Fibroblast of the conjunctiva (primary cell): Measurements from ENCODE around the gene FANK1.
"Not testable (repeated sequence)": the region's sequence is repeated elsewhere in the genome, so short reads cannot be mapped to it uniquely, and the experiment has no call there.

Experiments
- DNase-seq: peaks from one replicate; pipeline ENCODE4 v3.0.0-alpha.2; 2010; ENCODE audit warnings: low read depth

Gene FANK1

DNA sequence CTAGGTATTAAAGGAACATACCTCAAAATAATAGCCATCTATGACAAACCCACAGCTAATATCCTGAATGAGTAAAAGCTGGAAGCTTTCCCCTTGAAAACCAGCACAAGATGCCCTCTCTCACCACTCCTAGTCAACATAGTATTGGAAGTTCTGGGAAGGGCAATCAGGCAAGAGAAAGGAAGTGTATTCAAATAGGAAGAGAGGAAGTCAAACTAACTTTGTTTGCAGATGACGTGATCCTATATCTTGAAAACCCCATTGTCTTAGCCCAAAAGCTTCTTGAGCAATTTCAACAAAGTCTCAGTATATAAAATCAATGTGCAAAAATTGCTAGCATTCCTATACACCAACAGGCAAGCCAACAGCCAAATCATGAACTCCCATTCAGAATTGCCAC, 131.3 kb downstream of the FANK1 start:
- no peak for DNase-seq

DNA sequence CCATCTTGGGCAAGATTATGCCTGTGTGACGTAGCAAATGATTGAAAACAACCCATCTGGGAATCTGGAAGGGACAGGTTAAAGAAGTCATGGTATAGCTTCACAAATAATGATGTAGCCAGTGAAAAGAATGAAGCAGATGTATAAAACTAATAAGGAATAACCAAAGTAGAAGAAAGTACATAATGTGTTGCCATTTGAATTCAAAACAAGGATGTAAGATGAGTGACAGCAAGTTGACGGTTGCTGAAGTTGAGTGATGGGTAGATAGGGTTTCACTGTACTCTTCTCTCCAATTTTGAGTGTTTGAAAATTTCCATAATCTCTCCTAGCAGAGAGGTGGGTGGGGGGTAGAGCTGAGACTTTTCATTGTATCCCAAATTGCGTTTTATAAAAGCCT, 133.6 kb downstream of the FANK1 start:
- DNase-seq: no peak

DNA sequence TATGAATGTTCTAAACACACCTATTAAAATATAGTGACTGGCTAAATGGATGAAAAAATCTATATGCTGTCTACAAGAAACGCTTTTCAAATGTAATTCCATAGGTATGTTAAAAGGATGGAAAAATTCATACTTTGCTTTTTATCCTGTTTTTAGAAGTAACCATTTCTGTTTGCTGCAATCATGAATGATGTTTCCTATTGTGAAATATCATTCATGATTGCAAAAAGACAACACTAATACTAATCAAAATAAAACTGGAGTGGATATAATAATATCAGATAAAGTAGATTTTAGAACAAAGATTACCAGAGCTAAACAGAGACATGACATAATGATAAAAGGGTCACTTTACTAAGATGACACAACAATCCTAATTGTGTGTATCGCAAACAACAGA, 138.2 kb downstream of the FANK1 start:
- DNase-seq: no peak

DNA sequence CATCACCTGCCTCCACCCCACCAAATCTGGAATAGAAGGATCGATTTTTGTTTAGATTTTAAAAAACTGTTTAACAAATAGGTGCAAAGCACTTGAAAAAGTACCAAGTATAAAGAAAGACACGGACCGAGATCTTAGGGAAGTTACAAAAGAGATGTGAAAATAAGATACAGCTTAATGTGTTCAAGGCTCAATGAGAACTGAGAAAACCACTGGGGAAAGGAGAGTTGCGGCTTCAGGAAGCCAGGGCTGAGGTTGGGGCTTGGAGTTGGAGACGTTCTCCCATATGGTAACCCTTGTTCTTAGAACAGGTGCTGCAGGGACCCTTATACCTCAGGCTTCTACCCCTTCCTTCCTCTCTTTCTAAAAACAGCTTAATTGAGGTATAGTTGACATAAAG, 140.2 kb downstream of the FANK1 start:
- DNase-seq: no peak

DNA sequence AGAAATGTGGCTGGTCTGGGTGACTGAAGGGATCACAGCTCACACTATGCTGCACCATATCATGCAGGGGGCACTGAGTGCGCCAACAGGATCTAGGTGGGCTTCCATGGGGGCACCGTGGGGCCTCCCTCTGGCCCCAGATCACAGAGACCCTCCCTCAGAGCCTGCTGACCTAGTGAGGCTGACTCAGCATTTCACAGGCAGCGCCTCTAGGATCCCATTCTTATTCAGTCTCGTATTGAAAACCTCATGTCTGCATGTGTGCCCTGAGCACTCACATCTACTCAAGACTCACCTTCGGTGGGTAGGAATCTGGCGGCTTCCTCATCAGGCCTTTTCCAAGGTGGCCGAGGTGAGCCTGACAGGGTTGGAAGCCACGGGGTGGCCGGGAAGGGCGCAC, 141.6 kb downstream of the FANK1 start:
- no peak for DNase-seq

DNA sequence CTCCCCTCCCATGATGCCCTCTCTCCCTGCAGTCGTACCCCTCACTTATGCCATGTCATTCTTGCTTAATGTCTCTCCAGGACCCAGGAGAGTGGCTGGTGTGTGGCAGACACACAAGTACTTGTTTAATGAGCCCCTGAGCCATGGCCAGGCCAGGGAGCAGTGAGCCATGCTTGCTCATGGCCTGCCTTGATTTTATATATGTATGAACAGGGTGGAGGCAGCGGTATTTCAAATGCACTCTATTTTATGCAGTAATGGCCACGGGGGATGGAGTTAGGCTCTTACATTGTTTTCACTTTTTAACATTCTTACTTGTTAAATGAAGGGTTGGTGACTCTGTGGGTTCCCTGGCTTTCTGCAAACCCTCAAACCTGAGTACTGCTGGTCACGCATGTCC, 144.8 kb downstream of the FANK1 start:
- no peak for DNase-seq

DNA sequence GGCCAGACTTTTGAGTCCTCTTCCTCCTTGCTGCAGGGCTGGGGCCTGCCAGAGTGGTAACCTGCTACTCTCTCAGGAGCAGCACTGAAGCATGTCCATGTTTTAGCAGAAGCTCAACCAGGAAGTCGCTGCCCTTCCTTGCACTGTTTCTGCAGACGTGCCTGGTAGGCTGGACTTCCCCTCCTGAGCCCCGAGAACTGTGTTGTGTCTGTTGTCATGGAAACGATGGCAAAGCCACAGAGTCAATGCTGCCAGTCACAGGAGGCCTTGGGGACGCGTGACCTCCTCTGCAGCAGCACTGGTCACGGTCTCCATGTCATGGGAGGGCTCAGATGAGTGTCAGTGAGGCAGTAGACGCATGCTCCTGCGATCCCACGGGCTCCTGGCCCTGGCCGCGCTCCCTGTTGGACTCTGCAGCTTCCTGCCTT, 145.5 kb downstream of the FANK1 start:
- DNase-seq: no peak

DNA sequence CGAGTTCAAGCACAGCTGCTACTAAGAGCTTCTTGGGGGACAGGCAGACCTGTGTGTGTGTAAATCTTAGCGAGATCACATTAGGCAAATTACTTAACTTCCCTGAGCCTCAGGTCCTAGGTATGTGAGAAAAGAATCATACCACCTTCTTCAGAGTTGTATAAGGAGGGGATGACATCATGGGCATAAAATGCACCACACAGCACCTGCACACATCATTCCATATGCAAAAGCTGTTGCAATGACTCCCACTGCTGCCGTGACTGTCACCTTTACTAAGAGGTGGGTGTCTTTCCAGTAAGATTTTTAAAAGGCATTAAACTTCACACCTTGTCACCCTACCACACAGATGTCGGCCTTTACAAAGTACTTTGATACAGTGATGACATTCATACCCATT, 146.0 kb downstream of the FANK1 start:
- DNase-seq: no peak

DNA sequence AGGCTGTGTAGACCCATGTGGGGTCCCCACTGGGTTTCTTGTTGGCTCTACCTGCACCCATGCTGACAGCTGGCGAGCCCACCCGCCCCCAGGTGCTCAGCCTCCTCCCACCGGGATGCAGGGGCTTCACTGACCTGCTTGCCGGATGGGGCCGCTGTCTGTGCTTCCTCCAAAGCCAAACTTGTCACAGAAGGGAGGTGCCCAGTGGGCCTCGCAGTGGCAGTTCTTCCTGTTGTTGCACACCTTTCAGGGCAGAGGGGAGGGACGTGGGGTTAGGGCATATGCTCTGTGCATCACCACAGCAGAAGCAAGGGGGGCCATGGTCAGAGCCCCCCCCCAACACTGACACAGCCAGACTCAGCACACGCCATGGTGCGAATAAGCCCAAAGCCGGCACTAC, 146.5 kb downstream of the FANK1 start:
- no peak for DNase-seq

DNA sequence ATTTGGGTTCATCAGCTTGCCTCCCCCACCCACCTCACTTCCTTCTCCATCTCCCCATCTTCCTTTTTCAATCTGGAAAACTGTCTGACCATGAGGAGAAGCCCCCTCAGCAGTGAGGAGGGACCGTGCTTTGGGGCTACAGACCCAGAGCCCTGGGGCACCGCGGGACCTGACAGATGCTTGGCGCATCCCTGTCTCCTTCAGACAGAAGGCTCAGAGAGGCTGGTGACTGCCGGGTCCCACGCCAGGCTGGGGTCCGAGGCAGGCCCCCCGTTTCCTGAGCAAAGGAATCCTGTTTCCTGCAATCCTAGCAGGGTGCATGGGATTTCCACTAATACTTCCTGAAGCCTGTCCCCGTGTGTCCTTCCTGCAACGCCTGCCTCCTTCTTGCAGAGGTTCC, 147.0 kb downstream of the FANK1 start:
- DNase-seq: no peak

DNA sequence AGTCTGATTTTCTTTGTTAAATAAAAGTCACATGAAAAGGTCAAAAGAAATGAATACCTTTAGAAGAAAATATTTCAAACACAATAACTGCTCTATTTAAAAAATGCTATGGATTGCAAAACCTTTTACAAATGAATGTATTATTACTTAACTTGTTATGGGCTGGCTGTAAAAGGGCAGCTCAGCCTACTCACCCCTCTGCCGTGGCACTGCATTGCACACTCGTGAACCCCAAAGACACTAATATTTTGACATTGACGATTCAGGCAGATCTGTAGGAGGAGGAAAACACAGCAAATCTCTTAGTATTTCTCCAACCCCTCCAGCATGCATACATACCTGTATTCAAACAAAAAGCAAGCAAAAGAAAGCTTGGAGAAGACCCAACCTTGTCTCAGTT, 149.5 kb downstream of the FANK1 start:
- DNase-seq: no peak

DNA sequence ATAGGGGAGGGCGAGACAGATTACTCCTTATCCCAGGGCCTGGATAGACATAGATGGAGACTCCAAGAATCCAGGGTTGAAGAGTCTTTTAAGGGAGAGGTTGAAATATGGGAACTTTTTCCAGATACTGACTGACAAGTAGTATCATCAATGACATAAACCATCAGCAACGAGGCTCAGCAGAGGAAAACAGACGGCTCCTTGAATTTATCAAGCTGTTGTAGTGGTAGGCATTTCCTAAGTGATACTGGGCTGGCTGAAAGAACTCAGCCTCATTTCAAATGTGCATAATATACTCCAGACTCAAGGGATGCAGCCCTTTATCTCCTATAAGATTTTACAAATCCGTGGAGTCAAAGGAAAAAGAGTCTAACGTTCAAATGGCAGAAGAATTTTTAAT, 150.5 kb downstream of the FANK1 start:
- DNase-seq: no peak

DNA sequence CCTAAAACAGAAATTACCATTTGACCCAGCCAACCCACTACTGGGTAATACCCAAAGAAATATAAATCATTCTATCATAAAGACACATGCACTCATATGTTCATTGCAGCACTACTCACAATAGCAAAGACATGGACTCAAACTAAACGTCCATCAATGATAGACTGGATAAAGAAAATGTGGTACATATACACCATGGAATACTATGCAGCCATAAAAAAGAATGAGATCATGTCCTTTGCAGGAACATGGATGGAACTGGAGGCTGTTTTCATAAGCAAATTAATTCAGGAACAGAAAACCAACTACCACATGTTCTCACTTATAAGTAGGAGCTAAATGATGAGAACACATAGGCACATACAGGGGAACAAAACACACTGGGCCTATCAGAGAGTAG, 151.4 kb downstream of the FANK1 start:
- DNase-seq: not testable (repeated sequence)

DNA sequence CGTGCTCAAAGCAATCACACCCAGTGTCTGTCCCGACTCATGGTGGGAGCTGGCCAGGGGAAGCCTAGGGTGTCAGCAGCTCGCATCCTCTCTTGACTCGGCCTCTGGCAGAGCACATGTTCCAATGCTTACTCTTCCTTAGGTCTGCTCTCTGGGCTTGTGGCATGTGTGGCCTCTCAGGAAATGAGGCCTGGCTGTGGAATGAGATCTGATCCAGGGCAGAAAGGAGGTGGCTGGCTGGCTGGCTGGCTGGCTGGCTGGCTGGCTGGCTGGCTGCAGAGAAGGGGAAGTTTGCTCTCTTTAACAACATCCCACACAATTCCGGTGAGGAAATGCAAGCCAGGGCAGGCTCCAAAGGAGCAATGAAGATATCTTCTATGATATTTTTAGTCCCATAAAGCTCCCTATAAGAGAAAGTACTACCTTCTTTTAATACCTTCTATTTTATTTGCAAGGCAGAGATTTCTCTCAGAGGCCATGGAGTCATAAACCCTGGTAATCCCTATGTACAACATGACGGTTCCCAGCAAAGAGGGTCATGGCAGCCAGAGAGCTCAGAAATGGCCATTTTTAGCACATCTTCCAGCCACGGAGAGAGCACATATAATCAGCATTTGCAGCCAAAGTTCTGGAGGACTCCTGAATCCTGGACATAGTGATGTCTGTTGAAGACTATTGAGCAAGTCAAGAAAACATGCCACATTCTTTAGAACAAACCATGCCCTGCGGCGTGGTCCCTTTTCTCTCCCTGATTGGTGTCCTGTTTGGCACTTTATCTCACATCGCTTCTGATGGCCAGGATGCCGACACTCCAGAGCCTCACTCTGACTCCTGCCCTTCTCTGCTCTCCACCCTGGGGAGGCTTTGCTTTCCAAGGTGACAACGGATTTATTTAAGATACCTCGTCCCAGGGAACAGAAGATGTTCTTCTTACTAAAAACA, 153.7 kb downstream of the FANK1 start:
- no peak for DNase-seq

DNA sequence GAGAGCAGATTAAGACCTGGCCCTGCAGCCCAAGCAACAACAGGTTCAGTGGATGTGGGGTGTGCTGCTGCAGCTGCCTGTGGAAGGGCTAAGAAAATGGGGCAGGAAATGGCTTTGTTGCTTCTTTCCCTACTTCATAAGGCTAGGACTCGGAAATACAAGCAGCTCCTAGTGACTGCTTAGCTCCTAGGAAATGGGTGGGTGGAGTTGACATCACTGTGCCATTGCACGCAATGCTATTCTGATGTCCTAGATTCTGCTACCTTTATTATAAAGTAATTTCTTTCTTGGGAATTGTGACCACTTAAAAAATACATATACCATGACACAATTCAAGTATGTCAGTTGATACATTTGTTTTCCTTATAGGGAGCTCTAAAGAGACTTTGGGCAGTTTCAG, 155.8 kb downstream of the FANK1 start:
- DNase-seq: no peak

DNA sequence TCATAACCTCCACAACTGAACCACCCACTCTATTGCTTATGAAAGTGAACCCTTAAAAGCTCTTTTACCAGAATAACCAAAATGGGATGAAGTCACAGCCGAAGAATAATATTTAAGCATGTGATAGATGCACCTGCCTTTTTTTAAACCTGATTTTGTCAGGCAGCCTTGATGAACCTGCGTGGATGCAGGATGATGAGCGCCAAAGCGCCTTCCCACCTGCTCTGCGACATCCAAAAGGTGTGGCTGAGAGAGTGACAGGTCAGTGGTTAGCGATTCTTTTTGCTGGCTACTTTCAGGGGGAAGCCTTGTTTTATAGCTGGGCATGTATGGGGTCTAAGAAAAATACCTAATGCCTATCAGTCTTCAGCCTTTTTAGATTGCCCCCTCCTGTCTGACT, 157.8 kb downstream of the FANK1 start:
- DNase-seq: no peak

DNA sequence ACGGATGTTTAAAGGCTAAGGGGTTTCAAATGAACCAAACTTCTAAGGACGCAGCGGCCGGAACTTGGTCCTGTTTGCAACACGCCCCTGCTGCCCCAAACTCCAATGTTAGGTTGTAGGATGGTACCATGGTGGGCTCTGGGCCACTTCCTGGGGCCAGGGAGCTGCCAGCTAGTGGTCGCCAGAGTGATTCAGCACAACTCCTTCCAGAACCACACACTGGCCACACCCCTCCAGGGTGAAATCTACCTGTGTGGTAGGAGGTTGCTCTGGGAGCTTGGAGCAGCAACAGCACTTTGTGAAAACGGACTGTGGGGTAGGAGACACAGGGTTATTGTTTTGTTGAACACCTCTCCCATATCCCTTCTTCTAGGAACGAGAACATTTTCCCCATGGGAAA, 161.1 kb downstream of the FANK1 start:
- DNase-seq: no peak

DNA sequence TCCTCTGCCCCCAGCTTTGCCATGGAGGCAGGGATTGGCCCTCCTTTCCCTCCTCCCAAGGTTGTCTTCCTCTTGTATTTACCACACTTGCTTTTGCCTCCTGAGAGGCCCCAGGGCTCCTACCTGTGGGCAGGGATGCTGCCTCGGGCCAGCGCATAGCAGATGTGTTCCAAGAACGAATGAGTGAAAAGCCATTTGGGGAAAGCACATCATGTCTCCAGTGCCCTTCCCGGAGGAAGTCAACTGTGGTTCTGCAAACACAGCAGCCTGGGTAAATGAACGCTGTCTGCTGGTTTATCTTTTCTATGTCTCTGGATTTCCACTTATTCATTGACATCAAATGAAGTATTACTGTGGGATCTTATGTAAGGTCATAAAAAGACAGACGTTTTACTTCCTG, 161.7 kb downstream of the FANK1 start:
- no peak for DNase-seq

DNA sequence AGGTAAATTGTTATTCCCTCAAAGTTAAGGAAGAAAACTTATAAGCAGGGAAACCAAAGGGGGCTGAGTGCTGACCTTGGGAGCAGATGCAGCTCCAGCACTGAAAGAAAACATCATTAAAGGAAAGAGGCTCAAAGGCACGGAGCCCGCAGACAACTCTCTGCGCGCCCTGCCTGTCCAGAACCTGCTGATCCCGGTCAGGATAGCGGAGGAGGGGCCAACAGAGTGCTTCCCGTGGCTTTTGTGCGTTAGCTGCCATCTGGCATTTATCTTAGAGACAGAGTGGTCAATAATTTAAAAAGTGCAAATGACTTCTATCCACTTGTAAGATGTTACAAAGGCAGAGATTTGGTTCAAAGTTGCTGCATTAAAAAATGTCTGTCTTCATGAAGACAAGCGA, 162.1 kb downstream of the FANK1 start:
- DNase-seq: no peak
